HG03045 (cell line): Measurements from ENCODE around the gene SLC35C1.

Experiments
- ATAC-seq: cut with Tn5 transposase; IDR thresholded peaks from one replicate; pipeline ENCODE4 v1.9.1; 2021; ENCODE audit warnings: mild to moderate bottlenecking, moderate library complexity; ENCODE audit not compliant: unreplicated experiment

Gene SLC35C1

DNA sequence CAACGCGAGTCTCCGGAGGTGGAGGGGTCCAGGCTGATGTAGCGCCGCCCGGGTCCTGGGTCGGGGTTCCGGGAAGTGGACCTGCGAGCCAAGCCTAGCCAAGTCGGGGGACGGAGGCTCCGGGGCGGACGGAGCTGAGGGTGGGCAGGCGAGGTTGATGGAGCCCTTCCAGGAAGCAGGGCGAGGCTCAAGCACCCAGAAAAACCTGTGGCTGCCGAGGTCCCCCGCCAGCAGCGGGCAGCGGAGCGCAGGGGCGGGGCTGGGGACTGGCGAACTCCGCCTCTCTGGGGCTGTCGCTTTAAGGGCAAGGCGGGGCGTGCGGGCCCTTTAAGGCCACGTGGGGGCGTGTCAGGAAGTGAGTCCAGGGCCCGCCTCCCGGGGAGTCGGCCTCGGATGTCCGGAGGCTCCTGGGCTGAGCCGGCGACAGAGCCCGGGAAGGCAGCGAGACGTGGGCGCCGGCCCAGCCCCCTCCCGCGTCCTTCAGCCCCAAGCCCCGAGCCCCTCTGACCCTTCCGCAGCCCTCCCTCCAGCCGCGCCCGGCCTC is at the start of gene SLC35C1:
TSS of gene SLC35C1 (plus strand) at position 389 of the 544 bp plus-strand sequence. CDS start 653 bp downstream, outside the sequence.
- peak; percentile 95 for ATAC-seq

DNA sequence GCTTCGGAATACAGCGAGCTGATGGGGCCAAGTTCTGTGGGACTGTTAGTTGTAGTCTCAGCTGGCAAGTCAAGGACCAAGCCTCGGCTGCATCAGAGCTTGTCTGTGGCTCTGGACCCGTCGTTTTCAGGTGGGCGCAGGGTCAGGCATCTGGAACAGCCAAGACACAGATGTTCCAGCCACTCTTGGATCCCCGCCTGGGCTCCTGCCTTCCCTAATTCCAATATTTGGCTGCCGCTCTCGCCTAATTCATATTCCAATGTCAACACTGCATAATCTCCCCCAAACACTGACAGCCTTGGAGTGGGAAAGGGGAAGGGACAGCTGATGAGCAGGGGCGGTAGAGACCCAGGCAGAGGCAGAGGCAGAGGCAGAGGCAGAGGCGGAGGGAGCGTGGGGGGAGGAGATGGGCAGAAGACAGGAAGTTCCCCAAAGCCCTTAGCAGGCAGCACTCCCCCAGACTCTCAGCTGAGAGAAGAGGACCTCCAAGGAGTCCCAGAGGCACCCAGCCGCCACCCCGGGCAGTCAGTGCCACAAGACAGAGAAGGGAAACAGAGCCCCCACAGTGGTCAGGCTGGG is 49.6 kb upstream of the SLC35C1 start:
- ATAC-seq = no peak

GRCh38 chr11:45756384-45757010 is 48.5 kb upstream of the SLC35C1 start:
- ATAC-seq = no peak

GRCh38 chr11:45757672-45758071 is 47.3 kb upstream of the SLC35C1 start:
- no peak for ATAC-seq

DNA sequence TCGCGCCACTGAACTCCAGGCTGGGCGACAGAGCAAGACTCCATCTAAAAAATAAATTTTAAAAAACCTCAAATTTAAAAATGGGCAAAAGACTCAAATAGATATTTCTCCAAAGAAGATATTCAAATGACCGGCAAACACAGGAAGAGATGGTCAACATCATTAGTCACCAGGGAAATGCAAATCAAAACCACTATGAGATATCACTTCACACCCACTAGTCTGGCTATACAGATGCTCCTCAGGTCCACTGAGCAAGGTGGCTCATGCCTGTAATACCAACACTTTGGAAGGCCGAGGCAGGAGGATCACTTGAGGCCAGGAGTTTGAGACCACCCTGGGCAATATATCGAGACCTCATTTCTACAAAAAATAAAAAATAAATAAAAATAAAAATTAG is 43.3 kb upstream of the SLC35C1 start:
- ATAC-seq = no peak

GRCh38 chr11:45765107-45765668 is 39.8 kb upstream of the SLC35C1 start:
- no peak for ATAC-seq

DNA sequence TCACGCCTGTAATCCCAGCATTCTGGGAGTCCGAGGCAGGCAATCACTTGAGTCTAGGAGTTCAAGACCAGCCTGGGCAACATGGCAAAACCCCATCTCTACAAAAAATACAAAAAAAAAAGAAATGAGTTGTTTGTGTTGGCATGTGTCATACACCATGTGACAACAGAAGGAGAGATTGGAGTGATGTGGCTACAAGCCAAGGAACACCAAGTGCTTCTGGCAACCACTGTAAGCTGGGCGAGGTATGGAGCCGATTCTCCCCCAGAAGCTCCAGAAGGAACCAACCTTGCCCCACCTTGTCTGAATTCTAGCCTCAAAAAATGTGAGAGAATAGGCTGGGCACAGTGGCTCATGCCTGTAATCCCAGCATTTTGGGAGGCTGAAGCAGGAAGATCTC is 39.1 kb upstream of the SLC35C1 start:
- no peak for ATAC-seq

GRCh38 chr11:45766469-45766868 is 38.5 kb upstream of the SLC35C1 start:
- no peak for ATAC-seq

DNA sequence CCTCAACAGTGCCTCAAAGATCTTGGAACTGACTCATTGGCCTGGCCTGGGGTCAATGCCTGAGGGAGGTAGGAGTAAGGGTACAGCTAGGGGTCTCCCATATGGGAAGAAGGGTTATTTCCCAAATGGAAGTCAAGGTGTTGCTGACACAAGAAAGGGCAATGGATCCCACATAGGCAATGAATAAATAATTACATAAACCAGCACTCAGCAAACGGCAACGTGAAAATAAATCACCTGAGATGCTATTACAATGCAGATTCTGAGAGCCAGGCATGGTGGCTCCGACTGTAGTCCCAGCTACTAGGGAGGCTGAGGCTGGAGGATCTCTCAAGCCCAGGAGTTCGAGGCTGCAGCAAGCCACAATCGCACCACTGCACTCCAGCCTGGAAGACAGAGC is 36.5 kb upstream of the SLC35C1 start:
- ATAC-seq = no peak

DNA sequence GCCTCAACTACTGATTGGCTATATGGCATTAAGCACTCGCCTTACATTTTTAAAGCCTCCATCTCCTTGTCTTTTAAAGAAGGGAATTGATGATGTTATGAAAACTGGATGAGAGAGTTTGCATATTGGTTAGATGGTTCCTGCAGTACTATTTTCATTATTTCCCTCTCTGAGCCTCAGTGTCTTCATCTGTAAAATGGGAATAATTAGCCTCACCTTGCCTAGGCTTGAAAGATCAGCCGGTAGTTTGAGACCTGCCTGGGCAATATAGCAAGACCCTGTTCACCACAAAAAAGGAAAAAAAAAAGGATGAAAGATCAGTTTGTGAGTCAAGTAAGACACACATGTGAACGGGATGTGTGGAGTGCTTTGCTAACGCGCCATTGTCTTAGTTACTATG is 35.0 kb upstream of the SLC35C1 start:
- no peak for ATAC-seq

DNA sequence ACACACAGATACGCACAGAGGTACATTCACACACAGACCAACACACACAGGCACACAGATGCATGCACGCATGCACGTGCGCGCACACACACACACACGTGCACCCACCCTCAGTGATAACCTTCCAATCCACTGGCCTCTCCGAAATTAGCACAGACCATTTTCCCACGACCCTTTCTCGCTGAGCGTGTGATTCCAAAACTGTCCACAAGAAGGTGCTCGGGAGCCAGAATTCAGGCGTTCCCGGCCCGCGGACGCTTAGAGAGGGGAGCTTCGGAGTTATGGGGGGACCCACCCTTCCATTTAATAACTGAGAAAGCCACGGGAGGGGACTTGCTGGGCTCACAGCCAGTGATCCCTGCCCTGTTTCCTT is 33.8 kb upstream of the SLC35C1 start:
- peak; percentile 27 for ATAC-seq

DNA sequence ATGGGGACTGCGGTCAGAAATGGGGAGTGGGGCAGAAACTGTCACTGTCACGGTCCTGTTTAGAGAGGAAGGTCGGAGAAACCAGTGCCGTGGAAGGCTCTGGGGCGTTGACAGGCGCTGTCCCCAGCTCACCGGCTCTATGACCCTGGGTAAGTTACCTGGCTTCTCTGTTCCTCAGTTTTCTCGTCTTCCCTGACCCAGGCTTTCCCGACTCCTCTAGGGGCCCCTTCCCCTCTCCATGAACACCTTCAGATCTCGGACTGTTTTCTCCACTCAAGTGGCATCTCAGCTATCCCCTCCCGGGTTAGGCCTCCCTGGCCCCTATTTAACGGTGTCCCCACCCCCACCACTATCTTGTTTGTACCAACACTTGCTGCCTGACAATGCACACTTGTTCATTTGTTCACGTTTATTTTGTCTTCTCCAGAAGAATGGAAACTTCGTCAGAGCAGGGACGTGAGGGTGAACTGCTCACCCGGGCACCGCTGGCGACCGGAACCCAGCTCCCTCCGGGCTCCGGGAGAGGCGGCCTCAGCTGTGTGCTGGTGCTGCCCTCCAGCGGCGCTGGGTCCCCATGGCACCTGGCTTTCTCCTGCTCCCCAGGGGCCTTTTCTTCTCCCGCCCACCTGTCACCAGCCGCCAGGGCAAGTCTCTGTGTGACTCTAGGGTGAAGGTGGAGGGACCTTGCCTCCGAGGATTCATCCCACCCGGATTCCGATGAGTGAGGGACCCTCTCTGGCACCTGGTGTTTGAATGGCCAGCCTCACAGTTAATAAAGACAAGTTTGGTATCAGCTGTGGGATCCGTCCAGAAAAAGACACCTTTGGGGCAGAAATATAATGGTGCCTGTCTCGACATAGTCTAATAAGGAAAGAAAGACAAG is 33.1 kb upstream of the SLC35C1 start:
- peak; percentile 93 for ATAC-seq

DNA sequence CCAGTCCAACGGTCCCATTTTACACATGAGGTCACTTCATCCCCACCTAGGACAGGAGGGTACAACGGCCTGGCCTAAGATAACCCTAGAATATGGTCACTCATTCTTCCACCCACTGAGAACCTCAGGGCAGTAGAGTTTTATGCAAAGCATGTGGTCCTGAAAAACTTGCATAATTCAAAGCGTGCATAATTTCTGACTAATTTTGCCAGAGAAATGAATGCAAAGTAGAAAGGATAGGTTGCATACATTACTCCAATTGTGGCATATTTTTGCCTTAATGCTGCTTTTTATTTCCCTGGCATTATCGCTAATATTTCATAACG is 32.5 kb upstream of the SLC35C1 start:
- ATAC-seq = no peak

DNA sequence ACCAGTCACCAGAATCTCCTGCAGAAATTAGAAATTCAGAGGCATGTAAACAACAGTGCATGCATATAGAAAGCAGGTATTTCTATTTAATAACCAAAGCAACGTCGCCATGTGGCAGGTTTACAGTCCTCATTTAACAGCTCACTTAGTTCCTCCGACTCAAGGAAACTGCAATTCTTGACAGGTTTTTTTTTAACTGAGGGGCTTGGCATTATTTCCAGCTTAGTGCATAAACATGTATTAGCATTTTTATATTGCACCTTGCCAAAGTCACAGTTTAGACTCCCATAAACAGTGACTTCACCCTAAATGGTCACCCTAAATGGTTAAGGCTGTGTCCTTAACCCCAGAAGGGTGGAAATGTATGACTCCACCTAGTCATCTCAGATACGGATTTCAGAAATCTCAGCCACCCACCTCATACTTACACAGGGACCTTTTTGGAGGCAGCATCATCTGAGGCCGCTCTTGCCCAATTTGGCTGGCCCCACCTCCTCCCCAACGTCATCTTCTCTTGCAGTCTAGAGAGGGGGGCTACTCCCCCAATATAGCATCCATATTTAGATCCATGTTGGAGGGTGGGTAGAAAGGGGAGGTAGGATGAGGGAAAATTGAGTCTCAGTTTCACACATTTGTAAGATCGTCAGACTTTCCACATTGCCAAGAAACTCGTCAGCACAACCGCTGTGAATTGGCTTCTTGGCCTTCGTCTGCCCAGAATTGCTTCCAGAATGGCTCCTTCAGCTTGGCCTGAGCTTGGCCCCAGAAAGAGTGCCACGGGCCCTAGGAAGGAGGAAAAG is 31.8 kb upstream of the SLC35C1 start:
- no peak for ATAC-seq

DNA sequence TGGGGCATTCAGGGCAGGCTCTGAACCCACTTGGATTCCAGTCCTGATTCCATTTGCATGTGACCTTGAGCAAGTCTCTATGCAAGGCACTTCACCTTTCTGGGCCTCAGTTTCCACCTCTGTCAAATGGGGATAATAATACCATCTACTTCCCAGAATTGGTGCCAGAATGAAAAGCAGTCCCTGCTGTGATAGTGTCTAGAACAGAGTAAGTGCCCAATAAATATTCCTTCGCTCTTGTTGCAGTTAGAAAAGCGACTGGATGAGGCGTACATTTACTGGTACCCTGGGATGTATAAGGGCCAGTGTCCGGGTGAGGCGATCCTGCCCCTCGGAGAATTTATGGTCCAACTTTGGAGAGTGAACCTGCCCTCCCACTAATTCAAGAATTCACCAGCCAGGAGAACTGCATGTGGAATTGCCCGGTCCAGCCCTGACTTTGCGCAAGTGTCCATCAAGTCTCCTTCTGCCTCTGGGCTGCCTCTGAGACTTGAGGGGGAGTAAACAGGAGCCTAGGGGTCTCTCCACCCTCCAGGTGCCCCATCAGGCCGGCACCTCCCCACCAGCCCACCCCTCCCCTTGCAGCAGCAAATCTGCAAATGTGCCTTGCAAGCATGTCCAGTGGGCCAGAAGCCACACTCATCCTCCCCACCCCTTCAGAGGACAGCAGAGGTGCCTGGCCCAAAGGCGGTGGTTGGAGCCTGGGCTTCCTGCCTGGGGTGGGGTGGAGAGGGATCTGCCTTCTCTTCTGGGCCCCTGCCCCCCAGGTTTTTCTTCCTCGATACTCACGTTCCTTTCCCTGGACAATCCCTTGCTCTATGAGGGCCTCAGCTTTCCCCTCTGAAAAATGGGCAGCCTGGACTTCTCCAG is 30.9 kb upstream of the SLC35C1 start:
- ATAC-seq = no peak

DNA sequence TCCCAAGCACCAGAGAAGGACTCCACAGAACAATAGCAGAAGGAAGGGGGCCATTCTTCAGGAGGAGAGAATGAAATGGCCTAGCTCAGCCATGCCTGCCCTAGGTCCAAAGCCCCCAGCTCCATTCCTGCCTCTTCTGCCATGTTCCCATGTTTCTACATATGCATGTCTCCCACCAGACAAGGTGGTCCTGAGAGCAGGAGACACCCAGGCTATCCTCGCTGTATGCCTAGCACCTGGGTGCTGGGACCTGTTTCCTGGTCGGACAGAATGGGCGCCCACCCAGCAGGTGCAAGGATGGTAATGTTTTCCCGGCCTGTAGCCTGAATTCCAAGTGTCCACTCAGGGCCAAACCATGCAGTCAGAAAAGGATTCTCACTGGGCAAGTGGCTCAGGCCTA is 30.2 kb upstream of the SLC35C1 start:
- ATAC-seq = no peak

DNA sequence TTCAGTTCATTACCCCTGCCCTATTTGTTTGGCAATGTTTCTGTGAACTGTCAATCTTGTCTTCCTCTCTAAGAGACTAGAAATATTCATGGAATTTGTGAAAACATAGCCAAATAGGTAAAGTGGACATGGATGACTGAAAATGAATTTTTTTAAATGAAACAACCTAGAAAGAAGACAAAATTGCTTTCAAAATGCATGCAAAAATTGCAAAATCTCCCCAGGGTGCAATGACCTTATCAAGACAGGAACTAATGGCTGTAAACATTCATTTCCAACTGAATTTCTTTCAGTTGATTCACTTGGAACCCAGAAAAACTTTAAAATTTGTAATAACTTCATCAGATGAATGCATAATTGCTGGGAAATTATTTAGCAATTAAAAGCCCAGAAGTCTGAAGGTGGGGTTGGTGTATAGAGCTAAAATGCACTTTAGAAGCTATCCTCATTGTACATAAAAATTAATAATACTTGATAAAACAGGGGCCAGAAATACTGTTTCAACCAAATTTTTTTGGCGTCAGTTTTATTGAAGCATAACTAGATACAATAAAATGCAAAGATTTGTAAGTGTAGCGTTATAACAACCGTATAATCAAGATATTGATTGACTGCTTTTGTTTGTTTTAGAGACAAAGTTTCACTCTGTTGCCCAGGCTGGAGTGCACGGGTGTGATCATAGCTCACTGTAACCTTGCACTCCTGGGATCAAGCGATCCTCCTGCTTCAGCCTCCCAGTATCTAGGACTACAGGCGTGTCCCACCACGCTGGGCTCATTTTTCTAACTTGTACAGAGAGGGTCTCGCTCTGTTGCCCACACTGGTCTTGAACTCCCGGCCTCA is 27.6 kb upstream of the SLC35C1 start:
- no peak for ATAC-seq

- no peak for ATAC-seq
Observed at GRCh38 chr11:45778341-45778740, 26.6 kb upstream of the SLC35C1 start.

DNA sequence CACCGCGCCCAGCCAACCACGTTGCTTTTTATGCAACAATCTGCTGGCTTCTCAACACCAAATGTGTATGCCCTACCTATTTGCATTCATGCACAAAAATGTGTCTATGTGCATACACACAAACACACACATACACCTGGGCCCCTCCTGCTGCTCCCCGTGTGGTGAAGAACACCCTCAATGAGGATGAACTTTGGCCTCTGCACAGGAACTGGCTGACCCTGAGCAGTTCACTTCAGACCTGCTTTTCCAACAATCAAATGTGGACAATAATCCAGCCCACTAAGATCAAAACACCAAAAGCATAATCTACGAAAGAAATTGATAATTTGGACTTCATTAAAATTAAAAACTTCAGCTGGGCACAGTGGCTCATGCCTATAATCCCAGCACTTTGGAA is 25.3 kb upstream of the SLC35C1 start:
- ATAC-seq = no peak
